ENCODE data around the gene CHMP4A. TPM values are rescaled to one million over a fixed set of nuclear protein-coding genes. Genes with fewer than 3 reads are reported as not detected.

Gene CHMP4A
- total RNA-seq, 4 donors from 2014 or later: 75.4 to 135 (median 94.9) TPM

- Histone ChIP-seq H3K36me3 (peaks cover 40 to 65% (median 58%) of the 10 kb centered on the region in 4 donors), H3K27ac (replicated peaks in 1 of 4) (peak overlapping the region in 3 of 4 donors; percentile 35 to 89 (median 70)), H3K4me3 (no peak overlapping the region), H3K4me1 (peaks cover 22 to 51% (median 40%) of the 10 kb centered on the region in 4 donors), H3K27me3 (no peaks in the 10 kb centered on the region), H3K9me3 (no peaks in the 10 kb centered on the region)
- no peak for DNase-seq (ENCODE audit: extremely low spot score)
- 92% methylated on average over 9 of the region's 9 CpGs for WGBS
- intact Hi-C loops (cut with DNase I): no loop called here
- TF ChIP-seq POLR2AphosphoS5 (IDR thresholded peaks at IDR 0.05) (no peak), EP300 (IDR thresholded peaks at IDR 0.05) (no peak), POLR2A (IDR thresholded peaks at IDR 0.05; ENCODE audit: low read depth) (no peak)
- TF ChIP-seq, protein P1, sequence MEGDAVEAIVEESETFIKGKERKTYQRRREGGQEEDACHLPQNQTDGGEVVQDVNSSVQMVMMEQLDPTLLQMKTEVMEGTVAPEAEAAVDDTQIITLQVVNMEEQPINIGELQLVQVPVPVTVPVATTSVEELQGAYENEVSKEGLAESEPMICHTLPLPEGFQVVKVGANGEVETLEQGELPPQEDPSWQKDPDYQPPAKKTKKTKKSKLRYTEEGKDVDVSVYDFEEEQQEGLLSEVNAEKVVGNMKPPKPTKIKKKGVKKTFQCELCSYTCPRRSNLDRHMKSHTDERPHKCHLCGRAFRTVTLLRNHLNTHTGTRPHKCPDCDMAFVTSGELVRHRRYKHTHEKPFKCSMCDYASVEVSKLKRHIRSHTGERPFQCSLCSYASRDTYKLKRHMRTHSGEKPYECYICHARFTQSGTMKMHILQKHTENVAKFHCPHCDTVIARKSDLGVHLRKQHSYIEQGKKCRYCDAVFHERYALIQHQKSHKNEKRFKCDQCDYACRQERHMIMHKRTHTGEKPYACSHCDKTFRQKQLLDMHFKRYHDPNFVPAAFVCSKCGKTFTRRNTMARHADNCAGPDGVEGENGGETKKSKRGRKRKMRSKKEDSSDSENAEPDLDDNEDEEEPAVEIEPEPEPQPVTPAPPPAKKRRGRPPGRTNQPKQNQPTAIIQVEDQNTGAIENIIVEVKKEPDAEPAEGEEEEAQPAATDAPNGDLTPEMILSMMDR (IDR thresholded peaks at IDR 0.05): no peak
Observed at GRCh38 chr14:24189460-24189859, 23.8 kb downstream of the CHMP4A start.

DNA sequence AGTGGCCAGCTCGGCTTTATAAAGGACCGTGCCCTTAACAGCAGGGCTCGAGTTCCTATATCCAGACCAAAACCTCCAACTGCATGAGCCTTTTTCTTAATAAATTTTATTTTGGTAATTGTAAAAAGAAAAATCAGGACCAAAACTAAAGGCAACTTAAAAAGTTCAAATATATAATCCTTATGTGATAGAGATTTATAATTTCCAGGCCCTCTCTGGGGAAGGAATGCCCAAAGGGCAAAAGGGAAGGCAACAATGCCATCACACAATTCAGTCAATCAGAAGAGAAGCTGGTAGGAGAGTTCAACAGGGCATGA is 24.3 kb downstream of the CHMP4A start:
- TF ChIP-seq POLR2AphosphoS5 (IDR thresholded peaks at IDR 0.05) (no peak), EP300 (IDR thresholded peaks at IDR 0.05) (no peak), POLR2A (IDR thresholded peaks at IDR 0.05; ENCODE audit: low read depth) (no peak)
- TF ChIP-seq, protein P1 (IDR thresholded peaks at IDR 0.05): no peak
- peak overlapping the region; percentile 35 to 89 (median 58) for H3K27ac ChIP-seq (replicated peaks in 1 of 4)
- H3K36me3 ChIP-seq: peaks cover 45 to 70% (median 62%) of the 10 kb centered on the region in 4 donors
- WGBS: 8% methylated on average over 3 of the region's 3 CpGs
- DNase-seq (ENCODE audit: extremely low spot score): no peak
- no peaks in the 10 kb centered on the region for H3K27me3 ChIP-seq
- peaks cover 18 to 47% (median 35%) of the 10 kb centered on the region in 4 donors for H3K4me1 ChIP-seq
- H3K9me3 ChIP-seq: no peaks in the 10 kb centered on the region
- H3K4me3 ChIP-seq: peak overlapping the region; percentile 66 to 84 (median 70)
- intact Hi-C loops (cut with DNase I): no loop called here

GRCh38 chr14:24188251-24189058 is 24.8 kb downstream of the CHMP4A start, which contains the start of gene IPO4:
Gene IPO4, minus strand, starts transcription at chr14:24188816. Its CDS starts 29 bp downstream, at chr14:24188787.
- intact Hi-C loops (cut with DNase I): no loop called here
- H3K27me3 ChIP-seq: no peaks in the 10 kb centered on the region
- TF ChIP-seq POLR2A (IDR thresholded peaks at IDR 0.05; ENCODE audit: low read depth) (peak; percentile 38), EP300 (IDR thresholded peaks at IDR 0.05) (no peak), POLR2AphosphoS5 (IDR thresholded peaks at IDR 0.05) (peak; percentile 72 to 95)
- TF ChIP-seq, protein P1 (IDR thresholded peaks at IDR 0.05): peak in 1 of 3 experiments; percentile 28
- WGBS: 0% methylated on average over 24 of the region's 65 CpGs
- peaks cover 17 to 42% (median 32%) of the 10 kb centered on the region in 4 donors for H3K4me1 ChIP-seq
- H3K36me3 ChIP-seq: peaks cover 50 to 75% (median 68%) of the 10 kb centered on the region in 4 donors
- H3K9me3 ChIP-seq: no peaks in the 10 kb centered on the region
- H3K4me3 ChIP-seq: peak within 1 kb of the TSS; percentile 66 to 84 (median 70)
- peak; percentile 99 for DNase-seq (ENCODE audit: extremely low spot score)
- peak within 1 kb of the TSS; percentile 70 to 89 (median 76) for H3K27ac ChIP-seq (replicated peaks in 1 of 4)

GRCh38 chr14:24187539-24187915 is 25.8 kb downstream of the CHMP4A start:
- H3K27ac ChIP-seq (replicated peaks in 1 of 4): peak overlapping the region in 3 of 4 donors; percentile 70 to 89 (median 76)
- no peaks in the 10 kb centered on the region for H3K27me3 ChIP-seq
- 82% methylated on average over 2 of the region's 2 CpGs for WGBS
- H3K36me3 ChIP-seq: peaks cover 53 to 77% (median 69%) of the 10 kb centered on the region in 4 donors
- peaks cover 17 to 36% (median 30%) of the 10 kb centered on the region in 4 donors for H3K4me1 ChIP-seq
- TF ChIP-seq POLR2AphosphoS5 (IDR thresholded peaks at IDR 0.05) (no peak), POLR2A (IDR thresholded peaks at IDR 0.05; ENCODE audit: low read depth) (no peak), EP300 (IDR thresholded peaks at IDR 0.05) (no peak)
- TF ChIP-seq, protein P1 (IDR thresholded peaks at IDR 0.05): no peak
- intact Hi-C loops (cut with DNase I): no loop called here
- DNase-seq (ENCODE audit: extremely low spot score): no peak
- no peaks in the 10 kb centered on the region for H3K9me3 ChIP-seq
- peak overlapping the region in 3 of 4 donors; percentile 67 to 84 (median 72) for H3K4me3 ChIP-seq
